ENCODE measurements around the gene GABRB1.

DNA sequence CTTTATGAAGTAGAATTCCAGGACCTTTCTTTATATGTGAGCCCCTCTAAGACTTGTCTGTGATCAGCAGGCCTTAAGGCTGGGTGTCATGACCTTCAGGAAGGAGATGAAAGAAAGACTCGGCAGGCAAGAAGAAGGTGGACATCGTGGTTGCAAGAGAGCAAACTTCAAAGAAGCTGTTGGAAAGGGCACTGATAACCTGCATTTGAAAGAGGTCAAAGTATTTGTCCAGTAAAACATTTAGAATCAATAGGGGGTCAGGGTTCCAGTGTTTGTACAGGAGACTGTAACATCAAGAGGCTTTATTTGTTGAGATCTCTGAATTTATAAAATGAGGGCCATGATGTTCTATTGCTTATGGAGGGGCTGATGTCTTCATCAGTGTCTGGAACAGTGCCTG, 387.9 kb downstream of the GABRB1 start:
- TF ChIP-seq, protein P1, sequence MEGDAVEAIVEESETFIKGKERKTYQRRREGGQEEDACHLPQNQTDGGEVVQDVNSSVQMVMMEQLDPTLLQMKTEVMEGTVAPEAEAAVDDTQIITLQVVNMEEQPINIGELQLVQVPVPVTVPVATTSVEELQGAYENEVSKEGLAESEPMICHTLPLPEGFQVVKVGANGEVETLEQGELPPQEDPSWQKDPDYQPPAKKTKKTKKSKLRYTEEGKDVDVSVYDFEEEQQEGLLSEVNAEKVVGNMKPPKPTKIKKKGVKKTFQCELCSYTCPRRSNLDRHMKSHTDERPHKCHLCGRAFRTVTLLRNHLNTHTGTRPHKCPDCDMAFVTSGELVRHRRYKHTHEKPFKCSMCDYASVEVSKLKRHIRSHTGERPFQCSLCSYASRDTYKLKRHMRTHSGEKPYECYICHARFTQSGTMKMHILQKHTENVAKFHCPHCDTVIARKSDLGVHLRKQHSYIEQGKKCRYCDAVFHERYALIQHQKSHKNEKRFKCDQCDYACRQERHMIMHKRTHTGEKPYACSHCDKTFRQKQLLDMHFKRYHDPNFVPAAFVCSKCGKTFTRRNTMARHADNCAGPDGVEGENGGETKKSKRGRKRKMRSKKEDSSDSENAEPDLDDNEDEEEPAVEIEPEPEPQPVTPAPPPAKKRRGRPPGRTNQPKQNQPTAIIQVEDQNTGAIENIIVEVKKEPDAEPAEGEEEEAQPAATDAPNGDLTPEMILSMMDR (conservative IDR thresholded peaks at IDR 0.05; ENCODE audit: low read depth, low read length), result no peak
- TF ChIP-seq EZH2phosphoT487 (IDR thresholded peaks at IDR 0.05; ENCODE audit: borderline replicate concordance, low read length), result no peak
- no peak for TF ChIP-seq EZH2 (IDR thresholded peaks at IDR 0.05; ENCODE audit: low read length, unreplicated experiment)
